HG02938 (cell line): ENCODE measurements around the gene ZDHHC7.
"Not testable (repeated sequence)": the region's sequence is repeated elsewhere in the genome, so short reads cannot be mapped to it uniquely, and the experiment has no call there.

Source experiments
- ATAC-seq: cut with Tn5 transposase; IDR thresholded peaks from one replicate; pipeline ENCODE4 v1.9.1; 2021; ENCODE audit warnings: mild to moderate bottlenecking, moderate library complexity; ENCODE audit not compliant: unreplicated experiment

Gene ZDHHC7

DNA sequence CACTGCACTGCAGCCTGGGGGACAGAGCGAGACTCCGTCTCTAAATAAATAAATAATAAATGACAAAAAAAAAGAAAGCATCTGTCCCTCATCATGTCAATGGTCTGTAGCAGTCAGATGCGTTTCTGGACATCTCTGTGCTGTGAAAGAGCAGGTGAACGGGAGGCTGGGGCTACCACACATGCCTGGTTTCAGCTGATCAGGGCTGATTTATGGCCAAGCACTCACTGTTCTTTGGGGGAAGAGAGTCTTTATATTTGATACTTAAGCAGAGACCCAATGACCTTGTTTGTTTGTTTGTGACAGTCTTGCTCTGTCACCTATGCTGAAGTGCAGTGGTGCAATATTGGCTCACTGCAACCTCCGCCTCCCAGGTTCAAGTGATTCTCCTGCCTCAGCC lies 33.7 kb upstream of the ZDHHC7 start:
- ATAC-seq, result no peak

DNA sequence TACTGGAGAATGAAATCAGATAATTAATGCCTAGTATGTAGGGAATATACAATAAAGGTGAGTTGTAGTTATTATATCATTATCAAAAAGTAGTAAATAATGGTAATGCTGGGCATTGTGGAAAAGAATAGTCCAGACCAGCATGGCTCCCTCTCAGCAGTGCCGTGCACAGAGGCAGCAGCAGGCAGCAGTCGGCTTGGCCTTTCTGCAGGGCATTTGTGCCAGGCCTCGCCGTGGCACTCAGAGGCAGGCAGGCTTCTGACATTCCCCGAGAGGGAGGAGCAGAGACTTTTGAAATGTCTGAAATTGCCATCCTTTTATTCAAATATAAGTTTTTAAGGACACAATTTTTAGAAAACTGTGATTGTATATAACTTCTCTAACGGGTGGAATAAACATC lies 31.3 kb upstream of the ZDHHC7 start:
- ATAC-seq, result no peak

DNA sequence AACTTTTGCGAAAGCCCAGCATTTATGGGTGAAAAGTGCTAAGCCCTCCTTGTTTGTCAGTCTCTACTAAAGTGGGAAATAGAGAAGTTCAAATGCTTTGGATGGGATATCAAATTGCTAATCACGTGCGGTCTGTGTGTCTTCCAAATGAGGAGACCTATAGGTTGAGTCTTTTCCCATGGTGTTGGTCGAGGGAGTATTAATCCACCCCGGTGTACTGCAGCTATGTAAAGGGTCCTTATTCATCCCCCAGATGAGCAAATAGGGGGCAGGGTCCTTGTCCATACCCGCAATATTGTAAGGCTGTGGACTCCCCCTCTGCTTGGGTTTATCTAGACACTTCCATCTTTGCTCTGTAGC lies 30.8 kb upstream of the ZDHHC7 start:
- no peak for ATAC-seq

DNA sequence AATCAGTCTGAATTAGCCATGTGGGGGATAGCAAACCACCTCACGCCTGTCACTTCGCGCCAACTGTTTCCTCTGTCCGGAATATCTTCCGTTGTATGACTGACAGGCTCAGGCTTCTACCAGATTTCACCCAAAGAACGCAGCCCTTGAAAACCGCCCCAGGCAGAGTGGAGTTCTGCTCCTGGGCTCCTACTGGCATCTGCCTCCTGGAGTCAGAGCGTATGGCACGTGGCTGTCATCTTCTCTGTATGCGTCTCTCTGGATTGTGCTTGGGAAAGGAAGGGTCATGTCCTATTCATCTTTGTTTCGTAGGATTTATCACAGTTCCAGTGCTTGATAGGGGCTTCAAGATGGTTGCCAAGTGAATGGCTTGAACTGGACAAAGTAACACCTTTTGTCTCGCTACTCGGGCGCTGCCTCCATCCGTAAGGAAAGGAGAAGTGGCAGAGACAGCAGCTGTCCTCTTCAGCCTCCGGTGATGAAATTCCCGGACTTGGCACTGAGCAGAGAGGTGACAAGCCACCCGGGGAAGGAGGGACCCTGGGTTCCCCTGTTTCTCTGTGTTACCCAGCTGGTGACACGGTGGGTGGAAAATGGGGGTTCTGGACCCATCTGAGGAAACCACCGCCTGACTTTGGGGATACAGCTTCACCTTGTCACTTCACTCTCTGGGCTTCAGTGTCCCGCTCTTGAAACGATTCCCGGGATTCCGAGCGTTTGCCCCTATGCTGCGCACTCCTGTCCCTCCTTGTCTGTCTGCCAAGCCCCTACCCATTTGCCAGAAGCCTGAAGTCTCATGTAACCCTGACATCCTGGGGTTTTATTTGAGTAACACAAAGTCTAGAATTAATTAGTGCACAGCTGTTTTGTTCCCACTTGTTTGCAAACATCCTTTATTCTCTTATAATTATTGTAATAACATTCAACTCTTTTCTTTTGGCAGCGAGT lies 30.2 kb upstream of the ZDHHC7 start:
- ATAC-seq, result no peak

- ATAC-seq, result no peak
Observed at GRCh38 chr16:85040685-85041084, 29.4 kb upstream of the ZDHHC7 start.

DNA sequence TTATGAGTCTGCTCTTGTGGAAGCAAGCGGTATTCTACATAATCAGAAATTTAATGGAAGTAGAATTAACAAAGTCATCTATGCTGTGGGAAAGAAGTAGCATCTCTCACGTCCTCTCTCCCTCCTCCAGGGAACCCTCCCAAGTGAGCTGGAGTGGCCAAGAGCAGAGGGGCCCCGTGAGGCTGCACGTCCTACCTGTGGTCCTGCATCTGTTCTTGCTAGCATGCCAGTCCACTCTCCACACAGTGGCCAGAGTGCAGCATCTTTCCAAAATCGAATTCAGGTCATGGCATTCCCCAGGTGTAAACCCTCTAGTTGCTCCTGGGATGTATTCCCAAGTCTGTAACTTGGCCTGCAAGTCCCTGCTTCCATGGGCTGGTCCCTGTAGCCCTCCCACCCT lies 26.4 kb upstream of the ZDHHC7 start:
- ATAC-seq, result no peak

DNA sequence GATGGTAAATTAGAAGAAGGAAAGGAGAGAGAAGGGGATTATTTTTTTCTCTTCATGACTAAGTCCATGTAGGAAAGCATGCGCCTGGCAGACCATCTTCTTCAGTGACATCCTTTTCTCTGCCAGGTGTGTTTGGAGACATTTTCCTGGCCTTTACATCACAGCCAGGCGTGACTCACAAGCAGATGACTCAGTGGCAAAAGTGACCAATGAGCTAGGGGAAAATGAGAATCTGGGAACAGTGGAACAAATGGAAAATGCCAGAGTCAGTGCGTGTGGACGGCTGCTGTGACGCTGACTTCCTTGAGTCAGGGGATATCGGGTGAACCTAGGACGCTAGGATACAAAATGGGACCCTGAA lies 25.7 kb upstream of the ZDHHC7 start:
- ATAC-seq, result no peak

GRCh38 chr16:85036236-85037049 lies 25.1 kb upstream of the ZDHHC7 start:
- ATAC-seq, result no peak

GRCh38 chr16:85034591-85035433 lies 23.5 kb upstream of the ZDHHC7 start:
- ATAC-seq, result no peak

DNA sequence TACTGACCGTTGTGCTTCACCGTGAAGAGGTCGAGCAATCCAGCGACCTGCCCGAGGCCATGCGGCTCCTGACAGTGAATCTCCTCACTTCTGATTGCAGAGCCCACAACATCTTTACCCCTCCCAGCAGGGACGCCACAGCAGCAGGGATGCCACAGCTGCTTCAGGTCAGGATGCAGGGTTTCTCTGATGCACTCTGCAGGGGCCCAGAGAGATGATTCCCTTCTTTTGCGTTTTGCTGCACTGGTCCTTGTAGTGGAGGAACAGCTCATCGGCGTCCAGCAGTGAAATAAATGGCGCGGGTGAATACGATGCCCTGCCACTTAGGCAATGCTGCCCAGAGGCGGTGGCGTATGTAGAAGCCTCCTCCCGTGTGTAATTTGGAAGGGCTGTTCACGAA lies 21.8 kb upstream of the ZDHHC7 start:
- no peak for ATAC-seq

- not testable (repeated sequence) for ATAC-seq
Observed at GRCh38 chr16:85032187-85032586, 20.9 kb upstream of the ZDHHC7 start.

- no peak for ATAC-seq
Observed at GRCh38 chr16:85031451-85031850, 20.1 kb upstream of the ZDHHC7 start.

GRCh38 chr16:85029981-85030401 lies 18.7 kb upstream of the ZDHHC7 start:
- no peak for ATAC-seq

GRCh38 chr16:85029408-85029784 lies 18.1 kb upstream of the ZDHHC7 start:
- ATAC-seq, result peak; percentile 39

DNA sequence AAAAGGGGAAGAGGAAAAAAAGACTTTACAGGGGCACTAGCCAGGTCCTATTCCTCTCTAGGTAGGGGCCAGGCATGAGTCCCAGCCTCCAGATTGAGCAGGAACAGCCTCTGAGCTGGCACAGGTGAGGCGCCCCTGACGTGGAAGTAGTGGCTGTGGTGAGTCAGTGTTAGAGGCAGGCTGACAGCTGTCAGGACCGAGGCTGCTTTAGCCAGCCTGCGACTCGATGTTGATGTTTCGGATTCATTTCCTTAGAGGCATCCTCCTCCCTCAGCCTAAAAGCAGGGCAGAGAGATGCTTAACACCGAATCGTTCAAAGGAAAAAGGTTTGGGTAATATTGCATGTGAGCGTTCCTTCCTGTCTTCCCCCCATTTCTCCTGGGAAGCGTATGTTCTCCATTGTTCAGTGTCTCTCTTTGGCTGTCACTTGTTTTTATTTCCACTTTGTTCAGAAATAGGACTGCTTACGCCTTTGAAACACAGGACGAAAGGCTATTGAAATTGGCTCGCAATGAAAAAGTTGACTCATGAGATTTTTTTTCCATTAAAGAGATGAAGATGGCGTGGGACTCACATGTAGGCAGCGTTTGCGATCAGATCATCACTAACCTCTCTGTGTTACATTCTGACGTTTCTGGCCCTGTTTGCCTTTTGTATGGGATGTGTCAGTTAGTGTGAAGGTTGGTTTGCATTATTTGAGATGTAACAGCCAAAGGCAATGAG lies 17.5 kb upstream of the ZDHHC7 start:
- ATAC-seq, result no peak

GRCh38 chr16:85027958-85028684 lies 16.8 kb upstream of the ZDHHC7 start:
- peak; percentile 28 for ATAC-seq

DNA sequence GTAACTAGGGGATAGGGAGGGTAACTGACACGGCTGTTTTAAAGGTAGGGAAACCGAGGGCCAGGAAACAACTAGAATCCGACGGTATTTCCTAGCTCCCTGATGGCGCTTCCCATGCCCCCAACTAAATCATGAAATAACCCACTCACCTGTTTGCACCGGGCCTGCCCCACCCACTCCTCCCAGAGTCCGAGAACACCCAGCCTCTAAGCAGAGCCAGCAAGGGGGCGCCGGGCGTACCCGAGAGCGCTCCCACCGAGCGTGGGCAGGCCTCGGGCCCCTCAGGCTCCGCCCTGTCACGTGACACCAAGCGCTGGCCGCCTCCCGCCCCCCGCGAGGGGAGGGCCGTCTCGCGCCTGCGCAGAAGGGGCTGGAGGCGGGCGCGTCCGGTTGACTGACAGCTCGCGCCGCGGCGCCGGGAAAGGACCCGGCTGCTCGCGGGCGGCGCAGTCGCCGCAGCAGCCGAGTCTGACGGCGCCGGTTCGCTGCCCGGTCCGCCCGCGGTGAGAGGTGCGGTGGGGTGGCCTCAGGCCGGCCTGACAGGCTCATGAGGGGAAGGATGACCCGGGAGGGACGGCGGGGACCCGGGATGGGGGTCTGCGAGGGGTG lies 16.1 kb upstream of the ZDHHC7 start, which contains the start of gene KIAA0513:
TSS of gene KIAA0513 (plus strand) at position 447 of the 609 bp plus-strand sequence. CDS start 39,277 bp downstream, outside the sequence.
- ATAC-seq, result peak; percentile 60

DNA sequence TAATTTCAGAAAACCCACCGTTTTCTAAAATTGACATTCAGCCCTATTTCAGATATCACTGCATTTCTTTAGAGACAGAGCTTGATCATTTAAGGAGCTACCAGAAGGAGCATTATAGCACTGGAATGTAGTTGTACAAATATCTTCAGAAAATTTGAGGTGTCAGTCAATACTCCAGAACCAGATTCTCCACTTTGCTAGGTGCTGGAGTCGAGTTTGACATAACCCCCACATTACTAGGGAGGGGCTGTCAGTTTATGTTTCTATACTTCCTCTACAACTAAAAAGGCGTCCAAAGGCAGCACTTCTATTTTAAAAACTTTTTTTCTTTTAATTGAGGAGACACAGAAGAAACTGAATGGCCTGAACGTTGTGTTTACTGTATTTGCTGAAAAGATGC lies 15.4 kb upstream of the ZDHHC7 start:
- ATAC-seq, result no peak
